HG03139 (cell line): ENCODE results near the gene GRM2.

ENCODE experiments used
- ATAC-seq: cut with Tn5 transposase; IDR thresholded peaks from one replicate; pipeline ENCODE4 v1.9.1; 2021; ENCODE audit not compliant: unreplicated experiment

Gene GRM2

DNA sequence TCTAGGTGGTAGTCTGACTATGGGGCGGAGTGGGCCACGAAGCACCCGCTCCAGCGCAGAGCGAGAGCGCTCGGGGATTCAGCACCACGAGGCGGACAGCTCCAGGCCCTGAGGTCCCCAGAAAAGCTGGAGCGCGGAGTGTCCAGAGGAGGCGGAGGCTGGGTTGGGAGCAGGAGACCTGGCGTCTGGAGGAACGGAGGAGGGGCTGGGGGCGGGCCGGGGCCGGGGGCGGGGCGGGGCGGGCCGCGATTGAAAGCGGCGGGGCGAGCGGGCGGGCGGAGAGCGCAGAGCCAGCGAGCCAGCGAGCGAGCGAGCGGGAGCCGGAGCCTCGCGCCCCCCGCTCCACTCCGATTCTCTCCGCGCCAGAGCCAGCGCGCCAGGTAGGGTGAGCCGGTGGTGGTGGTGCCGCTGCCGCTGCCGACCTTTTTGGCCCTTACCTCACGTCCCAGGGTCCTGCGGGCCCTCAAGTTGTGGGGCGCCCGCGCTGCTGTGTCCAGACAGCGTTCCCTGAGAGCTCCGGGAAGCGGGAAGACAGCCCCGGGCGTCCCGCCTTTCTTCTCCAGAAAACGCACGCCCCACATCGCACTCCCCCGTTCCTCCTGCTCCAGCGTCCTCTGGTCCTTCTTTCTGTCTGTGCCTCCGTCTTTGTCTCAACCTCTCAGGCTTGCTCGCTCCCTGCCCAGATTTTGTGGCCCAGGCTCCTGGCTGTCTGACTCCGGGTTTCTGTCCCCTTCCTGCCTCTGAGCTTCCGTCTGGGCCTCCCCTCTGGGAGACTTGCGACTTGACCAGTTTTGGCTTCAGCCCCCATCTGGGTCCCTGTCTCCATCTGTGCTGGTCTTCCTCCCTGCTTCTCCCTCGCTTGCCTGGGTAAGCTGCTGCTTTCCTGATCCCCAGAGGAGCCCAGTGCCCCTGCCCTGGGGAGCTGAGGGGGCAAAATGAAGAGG is at the start of gene GRM2:
Gene GRM2 (plus strand): TSS at position 281 of the 944 bp plus-strand sequence. CDS start 1,916 bp downstream, outside the sequence.
- ATAC-seq, result no peak

DNA sequence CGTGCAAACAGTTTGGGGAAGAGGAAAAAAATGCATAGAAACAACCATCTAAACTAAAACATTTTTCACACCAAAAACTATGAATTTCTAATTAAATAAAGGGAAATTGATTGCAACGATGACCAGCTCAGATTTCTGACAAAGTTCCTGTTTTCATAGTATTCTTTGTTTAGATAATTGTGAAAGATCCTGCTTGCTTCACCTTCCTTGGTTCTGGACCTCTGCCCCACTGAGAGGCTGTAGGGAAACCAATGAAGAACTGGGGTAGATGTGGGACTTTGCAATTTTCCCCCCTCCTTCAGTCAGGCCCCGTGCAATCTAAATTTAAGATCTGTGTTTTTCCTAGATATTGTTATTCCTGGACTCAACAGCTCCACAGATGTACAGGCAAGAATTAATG is 49.6 kb upstream of the GRM2 start:
- no peak for ATAC-seq

DNA sequence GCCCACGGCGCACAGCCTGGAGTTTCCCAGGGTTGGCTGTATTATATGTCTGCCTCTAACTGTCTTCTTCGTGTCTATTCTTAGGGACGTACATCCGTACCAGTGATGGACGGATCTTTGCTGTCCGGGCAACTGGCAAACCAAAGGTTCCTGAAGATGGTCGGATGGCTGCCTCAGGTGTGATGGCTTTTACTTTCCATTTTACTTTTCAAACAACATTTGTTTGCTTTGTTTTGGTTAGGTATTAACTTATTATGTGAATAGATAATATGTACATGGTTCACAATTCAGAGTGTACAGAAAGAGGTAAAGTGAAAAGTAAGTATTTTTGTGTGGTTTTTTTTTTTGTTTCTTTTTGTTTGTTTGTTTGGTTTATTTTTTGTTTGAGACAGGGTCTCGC is 46.9 kb upstream of the GRM2 start:
- ATAC-seq, result no peak

DNA sequence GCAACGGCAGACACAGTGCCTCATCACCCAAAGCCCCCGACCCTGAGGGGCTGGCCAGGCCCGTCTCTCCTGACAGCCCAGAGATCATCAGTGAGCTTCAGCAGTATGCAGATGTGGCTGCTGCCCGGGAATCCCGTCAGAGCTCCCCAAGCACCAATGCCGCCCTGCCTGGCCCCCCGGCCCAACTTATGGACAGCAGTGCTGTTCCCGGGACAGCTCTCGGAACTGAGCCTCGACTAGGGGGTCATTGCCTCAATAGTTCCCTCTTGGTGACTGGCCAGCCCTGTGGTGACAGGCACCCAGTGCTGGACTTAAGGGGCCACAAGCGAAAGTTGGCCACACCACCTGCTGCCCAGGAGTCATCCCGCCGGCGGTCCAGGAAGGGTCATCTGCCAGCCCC is 44.4 kb upstream of the GRM2 start:
- no peak for ATAC-seq

DNA sequence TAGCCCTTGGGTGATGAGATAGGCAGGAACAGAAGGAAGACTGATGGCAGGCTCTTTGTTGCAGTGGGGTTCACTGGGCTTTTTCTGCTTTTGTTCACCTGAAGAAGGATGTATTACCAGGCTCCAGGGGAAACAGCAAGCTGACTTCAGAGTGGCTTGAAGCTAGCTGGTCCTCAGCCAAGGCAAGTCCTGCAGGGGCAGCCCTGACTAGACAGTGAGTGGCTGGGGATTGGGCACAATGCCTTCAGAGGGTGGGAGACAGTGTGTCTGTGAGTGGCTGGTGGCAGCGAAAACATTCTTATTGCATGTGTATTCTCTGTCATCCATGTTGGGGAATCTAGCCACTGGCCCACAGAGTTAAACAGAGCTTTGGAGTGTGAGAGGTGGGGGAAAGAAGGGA is 38.1 kb upstream of the GRM2 start:
- no peak for ATAC-seq

DNA sequence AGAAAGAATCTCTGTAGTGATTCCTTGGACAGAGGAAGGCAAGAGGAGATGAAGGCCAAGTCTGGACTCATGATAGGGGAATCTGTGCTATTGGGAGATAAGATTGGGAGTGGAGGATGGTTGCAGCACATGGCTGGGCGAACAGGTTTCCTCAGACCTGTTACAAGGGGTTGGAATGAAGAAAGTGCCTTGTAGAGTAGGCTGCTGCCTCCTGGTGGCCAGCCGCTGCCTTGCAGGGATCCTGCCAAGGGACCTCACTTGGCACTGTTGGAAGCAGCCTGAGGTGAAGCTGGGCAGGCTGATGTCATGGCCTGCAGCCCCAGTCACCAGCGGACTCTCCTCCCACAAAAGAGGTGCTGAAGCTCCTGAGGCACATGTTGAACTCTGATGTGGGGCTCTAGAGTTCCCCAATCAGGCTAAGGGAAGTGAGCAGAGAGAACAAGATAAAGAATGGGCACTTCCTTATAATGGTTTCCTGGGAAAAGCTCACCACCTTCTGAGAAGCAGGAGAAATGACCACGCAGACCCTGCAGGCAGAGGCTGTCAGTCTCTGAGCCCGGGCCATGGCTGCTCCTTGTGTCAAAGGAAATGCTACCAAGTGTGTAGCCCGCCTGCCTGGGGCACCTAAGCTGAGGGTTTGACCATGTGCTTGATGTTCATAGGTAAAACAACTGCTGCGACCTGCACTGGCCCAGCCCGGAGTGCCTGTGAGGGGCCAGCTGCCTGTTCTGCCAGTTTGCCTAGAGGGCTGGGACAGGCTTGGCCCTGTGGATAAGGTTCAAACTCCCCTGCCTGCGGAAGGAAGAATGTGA is 37.4 kb upstream of the GRM2 start:
- ATAC-seq, result no peak

DNA sequence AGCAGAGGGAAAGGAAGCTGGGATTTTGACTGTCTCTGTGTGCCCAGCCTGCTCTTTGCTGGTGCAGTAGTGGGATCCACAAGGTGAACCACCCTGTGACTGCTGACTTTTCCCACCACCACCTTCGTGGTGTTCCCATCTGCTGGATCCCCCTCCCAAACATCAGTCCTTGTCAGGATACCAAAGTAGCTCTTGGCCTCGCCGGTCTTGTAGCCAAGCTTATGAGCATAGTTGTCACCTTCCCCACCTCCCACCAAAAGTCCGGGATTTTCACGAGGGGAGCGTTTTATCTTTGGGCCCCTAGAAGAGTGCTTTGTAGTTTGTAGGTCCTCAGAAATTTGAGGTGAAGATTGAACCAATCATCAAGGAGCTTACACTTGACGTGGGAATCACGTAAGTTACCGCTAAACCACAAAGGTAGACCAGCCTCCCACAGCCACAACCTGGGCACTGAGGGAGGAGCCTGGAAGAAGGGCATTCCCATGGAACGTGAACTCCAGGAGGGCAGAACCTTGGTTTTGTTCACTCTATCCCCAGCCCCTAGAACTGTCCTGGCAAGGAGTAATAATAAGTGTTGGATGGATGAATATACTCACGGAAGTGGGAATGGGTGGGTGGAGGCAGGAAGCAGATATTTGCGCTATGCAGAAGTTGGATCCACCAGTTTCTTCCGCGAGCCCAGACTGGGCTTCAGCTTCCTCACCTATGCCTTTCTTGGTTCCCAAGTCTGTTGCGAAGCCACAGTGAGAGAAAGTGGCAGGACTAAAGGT is 36.6 kb upstream of the GRM2 start:
- ATAC-seq, result no peak

DNA sequence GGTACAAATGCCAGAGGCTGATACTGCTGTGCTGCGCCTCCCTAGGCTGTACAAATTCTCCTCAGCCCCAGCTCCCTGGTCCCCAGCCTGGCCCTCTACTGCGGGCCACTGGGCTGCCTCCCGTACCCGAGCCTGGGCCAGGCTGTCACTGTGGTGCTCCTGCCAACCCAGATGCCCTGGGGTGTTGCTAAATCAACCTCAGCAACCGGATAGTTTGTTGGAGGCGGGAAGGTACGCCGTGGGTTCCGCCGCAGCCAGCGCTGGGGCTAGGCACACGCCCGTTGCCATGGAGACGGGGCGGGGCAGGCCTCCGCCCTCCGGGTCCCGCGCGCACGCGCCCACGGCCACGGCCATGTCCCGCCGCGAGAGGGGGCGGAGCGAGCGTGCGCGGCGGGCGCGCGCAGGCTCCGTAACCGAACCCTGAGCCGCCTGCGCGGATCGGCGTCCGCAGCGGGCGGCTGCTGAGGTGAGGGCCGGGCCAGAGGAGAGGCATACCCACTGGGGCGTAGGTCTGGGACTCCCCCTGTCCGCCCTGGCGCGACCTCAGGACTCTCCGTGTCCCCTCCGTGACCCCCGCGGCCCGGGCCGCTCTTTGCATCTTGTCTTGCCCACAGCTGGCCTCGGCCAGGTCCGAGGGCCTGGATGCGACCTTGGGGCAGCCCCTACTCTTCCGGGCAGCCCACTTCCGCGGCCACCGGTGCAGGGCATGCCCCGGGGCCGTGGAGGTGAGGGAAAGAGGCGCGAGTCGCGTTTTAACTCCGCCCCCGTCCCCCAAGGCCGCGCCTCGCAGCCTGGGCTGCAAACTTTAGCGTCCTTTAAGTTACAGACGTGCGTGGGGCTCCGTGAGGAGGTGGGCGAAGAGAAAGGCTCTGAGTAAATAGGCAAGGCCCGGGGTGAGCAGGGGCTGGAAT is 35.8 kb upstream of the GRM2 start, which contains the start of gene TEX264:
Gene TEX264 (plus strand): TSS at position 430 of the 911 bp plus-strand sequence. CDS start 3,053 bp downstream, outside the sequence.
- peak; percentile 71 for ATAC-seq

DNA sequence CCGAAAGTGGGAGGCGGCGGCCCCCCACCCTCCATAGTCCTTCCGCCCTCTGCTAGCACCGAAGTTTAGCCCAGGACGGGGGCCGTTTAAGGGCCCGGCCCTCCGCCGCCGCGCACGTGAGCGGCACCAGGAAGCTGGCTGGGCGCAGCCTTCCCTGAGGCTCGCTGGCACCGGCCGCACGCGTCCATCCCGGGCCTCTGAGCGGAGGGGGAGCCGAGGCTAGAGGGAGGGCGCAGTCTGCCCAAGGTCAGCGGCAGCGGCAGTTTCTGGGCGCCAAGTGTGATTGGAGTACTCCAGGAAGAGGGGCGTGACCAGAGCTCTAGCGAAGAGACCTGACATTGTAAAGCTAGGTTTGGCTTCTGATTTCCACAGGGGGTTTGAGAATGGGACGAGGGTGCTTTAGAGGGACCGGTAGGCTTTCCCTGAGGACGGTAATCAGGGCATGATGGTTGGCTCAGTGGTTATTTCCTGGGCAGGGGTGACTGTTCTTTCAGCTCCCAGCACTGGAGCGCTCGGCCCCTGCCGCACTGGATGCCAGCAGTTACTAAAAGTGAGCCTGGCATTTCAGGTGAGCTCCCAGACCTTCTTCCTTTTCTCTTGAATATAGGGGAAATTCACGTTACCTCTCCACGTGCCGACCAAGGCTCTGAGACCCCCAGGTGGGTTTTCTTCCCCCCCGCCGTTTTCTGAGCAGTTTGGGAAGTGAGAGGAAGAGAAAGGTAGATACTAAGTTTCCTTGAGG is 35.0 kb upstream of the GRM2 start:
- ATAC-seq, result peak; percentile 36

DNA sequence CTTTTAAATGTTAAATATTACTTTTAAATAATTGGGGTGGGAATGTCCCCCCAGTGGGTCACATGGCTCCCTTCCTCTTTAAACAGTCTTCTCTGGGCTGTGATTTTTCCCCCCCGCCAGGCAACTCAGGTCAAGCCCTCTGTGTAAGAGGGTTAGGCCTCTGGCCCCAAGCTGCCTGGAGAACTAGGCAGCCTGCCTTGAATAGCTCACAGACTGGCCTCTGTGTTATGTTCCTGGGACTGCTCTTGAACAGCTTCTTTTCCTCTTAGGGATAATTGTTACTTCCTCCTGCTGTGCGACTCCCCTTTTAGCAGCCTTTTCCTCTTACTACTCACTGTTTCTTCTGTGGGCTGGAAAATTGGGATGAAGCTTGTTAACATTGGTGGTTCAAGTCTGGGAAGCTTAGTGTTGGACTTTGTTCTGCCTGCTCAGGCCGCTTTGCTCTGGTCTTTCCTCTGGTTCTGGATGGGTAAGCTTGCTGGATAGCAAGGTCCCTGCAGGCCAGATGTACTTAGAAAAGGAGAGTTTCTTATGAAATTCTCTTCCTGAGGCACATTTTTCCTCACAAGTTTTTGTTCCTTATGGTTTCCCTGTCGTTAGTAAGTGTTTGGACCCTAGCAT is 33.6 kb upstream of the GRM2 start:
- no peak for ATAC-seq

DNA sequence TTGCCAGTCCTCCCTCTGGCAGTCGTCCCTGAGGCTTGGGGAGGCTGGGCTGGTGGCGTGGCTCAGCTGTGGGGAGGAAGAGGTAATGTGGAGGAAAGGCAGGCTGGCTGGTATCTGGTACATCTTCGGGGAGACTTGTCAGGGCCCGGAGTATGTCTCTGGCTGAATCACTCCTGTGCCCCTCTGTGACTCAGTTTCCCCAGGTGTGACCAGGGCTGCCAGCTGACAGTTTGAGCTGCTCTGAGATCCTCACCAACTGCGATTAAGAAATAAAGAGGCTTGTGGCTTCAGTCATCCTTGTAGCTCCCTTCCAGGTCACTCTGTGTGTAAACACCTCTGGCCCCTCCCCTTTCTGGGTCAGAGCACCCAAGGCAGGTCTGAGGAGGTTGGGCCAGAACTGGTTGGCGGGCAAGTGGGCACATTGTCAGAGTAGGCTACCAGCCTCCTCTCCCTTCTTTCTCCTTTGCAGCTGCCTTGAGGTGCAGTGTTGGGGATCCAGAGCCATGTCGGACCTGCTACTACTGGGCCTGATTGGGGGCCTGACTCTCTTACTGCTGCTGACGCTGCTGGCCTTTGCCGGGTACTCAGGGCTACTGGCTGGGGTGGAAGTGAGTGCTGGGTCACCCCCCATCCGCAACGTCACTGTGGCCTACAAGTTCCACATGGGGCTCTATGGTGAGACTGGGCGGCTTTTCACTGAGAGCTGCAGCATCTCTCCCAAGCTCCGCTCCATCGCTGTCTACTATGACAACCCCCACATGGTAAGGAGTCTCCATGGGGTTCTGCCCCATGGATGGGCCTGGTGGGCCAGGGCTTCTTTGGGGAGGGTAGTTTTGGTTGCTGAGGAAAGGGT is 32.8 kb upstream of the GRM2 start:
- no peak for ATAC-seq

DNA sequence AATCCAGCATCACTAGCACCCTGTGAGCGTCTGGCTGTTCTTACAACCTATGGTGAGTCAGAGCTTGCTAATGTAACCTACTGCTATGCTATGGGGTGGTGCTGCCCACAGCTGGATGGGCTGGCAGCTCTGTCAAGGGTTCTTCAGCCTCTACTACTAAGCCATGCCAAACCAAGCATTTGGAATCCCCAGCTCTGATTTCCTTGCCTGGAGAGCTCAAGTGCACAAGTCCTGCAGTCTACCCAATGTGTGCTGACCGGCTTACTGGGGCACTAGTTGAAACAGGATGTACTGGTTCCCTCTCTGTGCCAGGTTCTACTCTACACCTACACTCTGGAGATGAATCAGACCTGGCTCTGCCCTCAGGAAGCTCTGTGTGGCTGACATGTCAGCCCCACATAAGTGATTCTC is 31.7 kb upstream of the GRM2 start:
- ATAC-seq, result no peak

DNA sequence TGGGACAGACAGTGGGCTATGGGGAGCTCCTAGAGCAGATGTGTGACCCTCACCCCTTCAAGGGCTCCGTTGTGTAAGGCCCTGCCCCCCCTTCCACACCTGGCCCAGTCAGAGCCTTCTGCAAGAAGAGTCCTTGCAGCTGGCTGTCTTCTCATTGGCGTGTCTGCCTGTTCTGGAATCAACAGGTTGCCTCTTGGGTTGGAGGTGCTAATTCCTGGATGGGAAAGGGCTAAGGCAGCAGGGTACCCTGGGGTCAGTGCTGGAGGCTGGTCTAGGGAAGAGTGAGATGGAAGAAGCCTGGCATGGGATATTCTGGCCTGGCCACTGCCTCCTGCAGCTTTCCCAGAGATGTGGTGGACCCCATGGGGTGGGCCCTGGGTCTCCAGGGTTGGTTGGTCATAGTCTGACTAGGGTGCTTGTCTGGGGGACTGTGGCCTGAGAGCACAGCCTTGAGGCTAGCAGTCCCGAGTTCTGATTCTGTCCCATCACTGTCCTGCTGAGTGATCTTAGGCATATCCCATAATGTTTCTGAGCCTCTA is 30.7 kb upstream of the GRM2 start:
- ATAC-seq, result no peak

DNA sequence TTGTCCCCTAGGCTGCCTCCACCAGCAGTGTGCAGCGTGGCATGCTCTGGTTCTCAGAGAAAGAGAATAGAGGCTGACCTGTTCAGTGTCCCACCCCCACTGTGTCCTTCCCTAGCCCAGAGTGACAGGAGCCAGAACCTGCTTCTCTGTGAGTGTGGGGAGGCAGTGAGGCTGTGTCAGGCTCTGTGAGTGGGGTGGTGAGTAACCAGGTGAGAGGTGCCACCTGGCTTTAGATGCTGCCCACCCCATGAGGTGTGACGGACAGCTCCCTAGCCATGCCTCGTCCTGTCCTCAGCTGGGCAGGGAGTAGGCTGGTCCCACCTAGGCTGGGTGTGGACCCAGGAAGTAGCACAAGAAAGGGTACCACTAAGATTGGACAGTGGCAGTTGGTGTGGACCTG is 29.5 kb upstream of the GRM2 start:
- ATAC-seq, result no peak

DNA sequence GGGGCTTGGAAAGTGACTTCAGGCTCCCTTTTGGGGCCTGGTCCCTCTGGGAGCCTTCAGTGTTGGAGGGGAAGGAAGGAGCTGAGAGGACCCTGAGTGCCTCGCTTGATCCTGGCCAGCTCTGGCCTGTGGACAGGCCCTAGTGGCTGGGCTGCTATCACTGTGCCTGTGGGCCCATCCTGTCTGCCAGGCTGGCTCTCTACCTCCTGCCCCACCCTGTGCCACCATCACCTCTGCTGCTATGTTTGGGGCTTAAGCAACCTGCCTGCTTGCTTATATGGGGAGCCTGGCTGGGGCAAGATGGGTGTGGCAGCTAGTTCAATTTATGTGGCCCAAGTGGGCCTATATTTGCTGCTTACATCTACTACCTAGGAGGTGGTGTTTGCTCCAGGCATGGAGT is 28.7 kb upstream of the GRM2 start:
- no peak for ATAC-seq

DNA sequence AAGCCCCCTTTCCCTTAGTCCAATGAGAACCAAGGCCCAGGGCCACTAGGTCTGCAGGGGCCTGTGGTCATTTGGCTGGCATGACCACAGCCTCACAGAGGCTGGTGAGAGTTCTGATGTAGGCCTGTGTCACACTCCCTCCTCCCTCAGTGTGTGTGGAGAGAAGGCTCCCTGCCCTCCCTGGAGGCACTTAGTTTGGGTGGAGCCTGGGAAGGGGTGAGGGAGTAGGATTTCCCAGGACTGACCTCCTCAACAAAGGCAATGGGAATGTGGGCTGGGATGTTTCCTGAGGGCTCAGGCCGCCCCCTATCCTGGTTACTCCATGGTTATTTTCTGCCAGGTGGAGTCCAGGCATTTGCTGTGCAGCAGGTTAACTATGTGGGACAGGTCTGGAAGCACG is 28.2 kb upstream of the GRM2 start:
- ATAC-seq, result no peak

DNA sequence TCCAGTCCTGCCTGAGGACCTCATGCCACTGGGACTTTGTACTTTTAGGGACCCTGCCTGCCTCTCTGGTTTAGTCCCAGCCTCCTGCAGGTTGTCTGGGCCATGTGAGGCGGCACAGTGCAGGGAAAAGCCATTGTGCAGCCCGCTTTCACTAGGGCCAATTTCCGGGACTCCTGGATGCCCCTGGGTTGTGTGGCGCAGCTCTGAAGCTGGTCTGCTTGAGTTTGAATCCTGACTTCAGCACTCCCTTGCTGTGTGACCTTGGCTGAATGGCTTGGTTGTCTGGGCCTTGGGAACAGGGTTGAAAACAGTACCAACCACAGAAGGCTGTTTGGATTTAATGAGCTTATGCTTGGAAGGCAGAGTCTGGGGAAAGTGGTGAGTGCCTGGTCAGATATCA is 27.6 kb upstream of the GRM2 start:
- no peak for ATAC-seq

DNA sequence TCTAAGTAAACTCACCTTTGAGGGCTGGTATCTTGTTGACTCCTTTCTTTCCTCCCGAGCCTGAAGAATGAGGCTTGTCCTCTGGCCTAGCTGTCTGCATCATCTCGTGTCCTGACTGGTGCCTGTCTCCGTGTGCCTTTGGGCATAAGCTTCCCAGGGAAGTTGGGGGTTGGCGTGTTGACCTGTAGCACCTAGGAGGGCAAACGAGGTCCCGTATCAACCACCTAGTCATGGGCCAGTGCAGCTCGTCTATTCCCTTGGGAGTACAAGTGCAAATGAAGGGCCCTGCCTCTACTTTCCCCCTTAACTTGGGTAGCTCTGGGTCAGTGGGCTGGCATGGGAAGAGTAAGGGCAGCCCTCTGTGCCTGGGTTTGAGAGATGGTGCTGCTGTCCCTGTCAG is 27.1 kb upstream of the GRM2 start:
- ATAC-seq, result no peak
